Stimulated activated memory B cell treated with anti-CD40 and anti-IgM and Interleukin-4, amounts not matched to agents 10 μg/mL and 1 μg/mL and 100 μg/mL, for 72 hours (primary cell): ENCODE results near the gene SMIM33.
A peak's percentile ranks its signal among the peaks of the same experiment; 100 is the strongest.
"Not testable (repeated sequence)": the region's sequence is repeated elsewhere in the genome, so short reads cannot be mapped to it uniquely, and the experiment has no call there.

Source experiments
- ATAC-seq: fragments of 150-1000 bp; cut with Tn5 transposase; 2 replicates; pipeline ENCODE4 v1.10.0; 2021
- H3K27ac Mint-ChIP-seq: one replicate; pipeline ENCODE4 v1.8.0; 2022; ENCODE audit warnings: mild to moderate bottlenecking, mixed read lengths
- H3K27me3 Mint-ChIP-seq: one replicate; pipeline ENCODE4 v1.8.0; 2022; ENCODE audit warnings: mixed read lengths
- H3K36me3 Mint-ChIP-seq: one replicate; pipeline ENCODE4 v1.8.0; 2022; ENCODE audit warnings: mixed read lengths
- H3K4me1 Mint-ChIP-seq: one replicate; pipeline ENCODE4 v1.8.0; 2022; ENCODE audit warnings: mixed read lengths
- H3K4me3 Mint-ChIP-seq: one replicate; pipeline ENCODE4 v1.8.0; 2022; ENCODE audit warnings: mild to moderate bottlenecking, moderate library complexity, mixed read lengths
- H3K9me3 Mint-ChIP-seq: one replicate; pipeline ENCODE4 v1.8.0; 2022; ENCODE audit warnings: mixed read lengths

Gene SMIM33

DNA sequence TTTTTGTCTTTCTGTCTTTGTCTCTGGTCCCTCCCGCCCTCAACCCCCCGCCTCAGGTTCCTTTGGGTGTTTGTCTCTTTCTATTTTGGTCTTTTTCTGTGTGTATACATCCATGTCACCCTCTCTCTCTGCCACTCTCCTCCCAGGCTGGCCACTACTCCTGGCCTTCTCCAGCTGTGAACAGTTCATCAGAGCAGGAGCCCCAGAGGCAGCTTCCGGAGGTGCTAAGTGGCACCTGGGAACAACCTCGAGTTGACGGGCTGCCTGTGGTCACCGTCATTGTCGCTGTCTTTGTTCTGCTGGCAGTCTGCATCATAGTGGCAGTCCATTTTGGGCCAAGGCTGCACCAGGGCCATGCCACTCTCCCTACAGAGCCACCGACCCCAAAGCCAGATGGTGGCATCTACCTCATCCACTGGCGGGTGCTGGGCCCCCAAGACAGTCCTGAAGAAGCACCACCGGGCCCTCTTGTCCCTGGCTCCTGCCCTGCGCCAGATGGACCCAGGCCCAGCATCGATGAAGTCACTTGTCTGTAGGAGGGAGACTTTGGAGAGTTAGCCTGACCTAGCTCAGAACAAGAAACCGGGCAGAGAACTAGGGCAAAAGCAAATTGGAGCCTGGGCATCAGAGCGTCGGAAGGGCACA lies 1.7 kb downstream of the SMIM33 start:
- Mint-ChIP-seq H3K4me3 (no peak overlapping the region), H3K4me1 (peaks cover 18% of the 10 kb centered on the region), H3K36me3 (no peaks in the 10 kb centered on the region), H3K27ac (no peak overlapping the region), H3K27me3 (peaks cover 55% of the 10 kb centered on the region), H3K9me3 (no peaks in the 10 kb centered on the region)
- no peak for ATAC-seq

DNA sequence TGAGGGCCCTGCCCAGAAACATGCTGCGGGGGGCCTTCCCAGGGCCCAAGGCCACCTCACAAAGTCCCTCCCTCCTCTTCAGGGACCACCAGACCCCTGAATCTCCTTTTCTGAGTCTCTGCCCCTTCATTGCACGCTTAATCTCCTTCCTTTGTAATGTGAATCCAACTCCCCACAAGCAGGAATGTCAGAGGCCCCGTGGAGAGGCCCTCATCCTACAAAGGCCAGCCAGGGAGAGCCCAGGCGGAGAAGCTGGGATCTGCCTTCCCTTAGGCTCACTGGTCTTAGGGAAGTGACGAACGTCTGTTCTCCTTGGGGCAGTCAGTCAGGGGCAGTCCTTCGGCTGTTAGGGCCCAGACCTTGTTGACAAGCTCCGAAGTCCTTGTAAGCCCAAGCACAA lies 2.3 kb downstream of the SMIM33 start:
- H3K4me1 Mint-ChIP-seq: peaks cover 18% of the 10 kb centered on the region
- peaks cover 50% of the 10 kb centered on the region for H3K27me3 Mint-ChIP-seq
- ATAC-seq: no peak
- H3K4me3 Mint-ChIP-seq: no peak overlapping the region
- no peaks in the 10 kb centered on the region for H3K9me3 Mint-ChIP-seq
- H3K36me3 Mint-ChIP-seq: no peaks in the 10 kb centered on the region
- H3K27ac Mint-ChIP-seq: no peak overlapping the region

DNA sequence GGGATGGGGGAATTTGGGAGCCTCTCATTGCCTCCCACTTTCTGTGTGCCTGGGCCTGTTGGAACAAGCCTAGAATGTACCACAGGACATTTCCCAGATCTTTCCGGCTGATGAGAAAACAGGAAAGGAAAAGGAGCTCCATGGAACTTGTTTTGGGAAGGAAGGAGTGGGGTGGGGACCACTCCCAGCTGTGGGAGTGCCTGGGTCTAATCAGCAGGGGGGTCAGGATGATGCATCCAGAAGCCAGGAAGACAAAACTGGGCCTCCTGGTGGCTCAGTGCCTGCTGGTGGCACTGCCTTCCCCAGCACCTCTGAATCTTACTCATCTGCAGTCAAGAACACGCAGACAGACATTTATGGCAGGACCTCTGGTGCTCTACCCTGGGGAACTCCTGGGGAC lies 2.8 kb downstream of the SMIM33 start:
- H3K27ac Mint-ChIP-seq: no peak overlapping the region
- peaks cover 46% of the 10 kb centered on the region for H3K27me3 Mint-ChIP-seq
- H3K4me3 Mint-ChIP-seq: no peak overlapping the region
- no peaks in the 10 kb centered on the region for H3K36me3 Mint-ChIP-seq
- H3K9me3 Mint-ChIP-seq: no peaks in the 10 kb centered on the region
- peaks cover 18% of the 10 kb centered on the region for H3K4me1 Mint-ChIP-seq
- no peak for ATAC-seq

DNA sequence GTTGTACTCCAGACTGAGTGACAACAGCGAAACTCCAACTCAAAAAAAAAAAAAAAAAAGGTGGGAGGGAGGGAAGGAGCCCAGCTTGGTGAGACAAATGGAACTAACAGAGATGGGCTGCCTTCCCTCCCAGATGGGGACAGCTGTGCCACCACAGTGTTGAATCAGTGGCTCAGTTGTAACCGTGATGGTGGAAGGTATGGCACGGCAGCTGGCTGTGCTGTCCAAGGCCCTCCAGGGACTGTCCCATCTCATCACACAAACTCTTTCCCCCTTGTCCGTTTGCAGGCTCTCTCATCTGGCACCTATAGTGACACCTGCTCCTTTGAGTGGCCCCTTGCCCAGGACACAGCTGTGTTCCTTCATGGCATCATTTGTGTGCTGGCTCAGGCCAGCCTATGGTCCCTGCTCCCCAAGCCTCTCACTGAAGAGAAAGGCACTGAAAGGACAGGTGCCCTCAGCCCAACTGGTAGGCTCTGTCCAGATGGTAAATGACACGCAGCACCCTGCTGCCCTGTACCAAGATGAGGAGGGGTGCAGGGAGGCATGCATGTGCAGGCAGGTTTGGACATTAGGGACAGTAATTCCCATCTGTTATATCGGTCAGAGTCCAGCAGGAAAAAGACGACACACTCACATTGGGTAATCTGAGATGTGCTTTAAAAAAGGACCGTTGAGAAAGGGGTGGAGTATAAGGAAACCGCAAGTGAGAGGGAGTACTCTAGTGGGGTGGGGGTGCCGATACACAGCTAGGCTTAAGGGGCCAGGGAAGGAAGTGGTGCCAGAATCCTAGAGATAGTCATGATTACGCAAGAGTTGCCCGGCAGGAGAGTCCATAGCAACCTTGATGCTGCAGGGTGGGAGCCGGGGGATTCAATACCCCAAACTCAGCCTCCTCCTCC lies 4.3 kb downstream of the SMIM33 start:
- Mint-ChIP-seq H3K9me3 (no peaks in the 10 kb centered on the region), H3K36me3 (no peaks in the 10 kb centered on the region), H3K4me1 (peaks cover 18% of the 10 kb centered on the region), H3K4me3 (no peak overlapping the region), H3K27me3 (peaks cover 35% of the 10 kb centered on the region), H3K27ac (no peak overlapping the region)
- ATAC-seq: no peak

DNA sequence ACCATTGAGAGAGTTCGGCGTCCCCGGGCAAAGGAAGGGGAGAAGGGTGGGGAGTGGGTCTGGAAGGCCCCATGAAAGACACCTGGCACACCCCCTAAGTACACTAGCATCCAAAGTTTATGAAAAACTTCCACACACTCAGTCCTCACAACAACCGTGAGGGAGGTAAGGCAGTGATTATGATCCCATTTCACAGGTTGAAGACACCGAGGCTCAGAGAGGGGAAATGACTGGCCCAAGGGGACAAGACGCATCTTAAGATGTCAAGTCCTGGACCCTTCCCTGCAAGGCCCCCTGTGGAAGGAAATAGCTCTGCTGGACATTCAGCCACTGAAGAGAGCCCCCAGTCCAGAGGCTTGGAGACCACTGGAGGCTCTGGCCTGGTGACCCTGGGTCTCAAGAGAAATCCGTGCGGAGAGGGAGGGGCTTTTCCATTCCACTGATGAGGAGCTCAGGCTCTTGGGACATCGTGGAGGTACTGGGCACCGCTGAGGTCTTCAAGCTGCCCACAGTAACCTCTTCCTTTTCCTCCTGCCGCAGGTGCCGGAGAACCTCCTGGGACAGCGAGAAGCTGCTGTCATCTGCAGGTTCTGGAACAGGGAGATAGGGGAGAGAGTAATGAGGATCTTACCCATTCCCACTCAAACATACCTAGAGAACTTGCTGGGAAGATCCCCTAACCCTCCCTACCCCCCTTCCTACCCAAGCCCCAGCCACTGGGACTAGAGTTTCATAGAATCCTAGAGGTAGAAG lies 5.2 kb downstream of the SMIM33 start:
- H3K27ac Mint-ChIP-seq: no peak overlapping the region
- H3K9me3 Mint-ChIP-seq: no peaks in the 10 kb centered on the region
- H3K27me3 Mint-ChIP-seq: peaks cover 26% of the 10 kb centered on the region
- ATAC-seq: no peak
- no peaks in the 10 kb centered on the region for H3K36me3 Mint-ChIP-seq
- H3K4me3 Mint-ChIP-seq: no peak overlapping the region
- H3K4me1 Mint-ChIP-seq: peaks cover 10% of the 10 kb centered on the region

DNA sequence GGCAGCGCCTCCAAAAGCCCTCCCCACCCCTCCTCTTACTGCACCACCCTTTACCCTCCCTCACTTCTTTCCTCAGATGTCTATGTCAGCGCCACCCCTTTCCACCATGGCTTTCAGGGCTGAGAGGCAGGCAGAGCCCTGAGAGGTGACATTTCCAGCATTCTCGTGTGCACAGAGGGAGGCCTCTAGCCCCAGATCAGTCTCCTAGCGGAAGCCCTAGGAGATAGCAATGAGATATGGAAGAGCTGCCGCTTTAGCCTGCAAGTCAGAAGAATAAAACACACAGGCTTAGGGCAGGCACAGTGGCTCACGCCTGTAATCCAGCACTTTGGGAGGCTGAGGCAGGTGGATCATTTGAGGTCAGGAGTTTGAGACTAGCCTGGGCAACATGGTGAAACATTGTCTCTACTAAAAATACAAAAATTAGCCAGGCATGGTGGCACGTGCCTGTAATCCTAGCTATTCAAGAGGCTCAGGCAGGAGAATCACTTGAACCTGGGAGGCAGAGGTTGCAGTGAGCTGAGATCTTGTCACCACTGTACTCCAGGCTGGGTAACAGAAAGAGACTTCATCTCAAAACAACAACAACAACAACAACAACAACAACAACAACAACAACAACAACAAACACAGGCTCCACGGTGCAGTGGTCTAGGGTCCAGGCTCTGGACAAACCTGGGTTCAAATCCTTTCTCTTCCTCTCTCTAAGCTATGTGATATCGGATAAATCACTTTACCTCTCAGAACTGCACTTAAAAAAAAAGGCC lies 8.0 kb downstream of the SMIM33 start:
- H3K27ac Mint-ChIP-seq, H3K36me3 Mint-ChIP-seq, ATAC-seq, H3K27me3 Mint-ChIP-seq, H3K9me3 Mint-ChIP-seq, H3K4me3 Mint-ChIP-seq: not testable (repeated sequence)
- peaks cover 22% of the 10 kb centered on the region for H3K4me1 Mint-ChIP-seq

DNA sequence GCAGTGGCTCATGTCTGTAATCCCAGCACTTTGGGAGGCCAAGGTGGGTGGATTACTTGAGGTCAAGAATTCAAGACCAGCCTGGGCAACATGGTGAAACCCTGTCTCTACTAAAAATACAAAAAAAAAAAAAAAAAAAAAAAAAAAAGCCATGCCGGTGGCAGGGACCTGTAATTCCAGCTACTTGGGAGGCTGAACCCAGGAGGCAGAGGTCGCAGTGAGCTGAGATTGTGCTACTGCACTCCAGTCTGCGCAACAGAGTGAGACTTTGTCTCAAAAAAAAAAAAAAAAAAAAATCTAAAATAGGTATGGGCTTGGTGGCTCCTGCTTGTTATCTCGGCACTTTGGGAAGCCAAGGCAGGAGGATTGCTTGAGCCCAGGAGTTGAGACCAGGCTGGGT lies 8.9 kb downstream of the SMIM33 start:
- not testable (repeated sequence) for H3K27me3 Mint-ChIP-seq, H3K27ac Mint-ChIP-seq, H3K36me3 Mint-ChIP-seq, H3K4me3 Mint-ChIP-seq, ATAC-seq, H3K9me3 Mint-ChIP-seq
- H3K4me1 Mint-ChIP-seq: peaks cover 22% of the 10 kb centered on the region

DNA sequence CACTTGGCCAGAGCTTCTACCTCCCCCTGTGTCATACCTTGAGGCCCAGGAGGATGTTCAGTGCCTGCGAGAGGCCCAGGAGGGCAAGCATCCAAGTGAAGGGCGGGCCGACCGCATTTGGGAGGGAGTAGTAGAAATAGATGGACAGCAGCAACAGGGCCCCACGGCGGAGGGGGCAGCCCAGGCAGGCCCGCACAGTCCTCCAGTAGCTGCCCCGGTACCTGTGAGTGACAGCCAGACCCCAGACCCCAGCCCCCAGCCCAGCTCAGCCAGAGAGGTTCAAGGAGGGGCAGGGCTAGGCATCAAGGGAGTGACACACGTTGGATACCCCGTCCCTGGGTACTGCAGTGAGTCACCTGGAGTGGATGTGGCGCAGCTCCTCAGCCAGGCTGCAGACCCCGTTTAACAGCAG lies 10.3 kb downstream of the SMIM33 start:
- H3K9me3 Mint-ChIP-seq: no peaks in the 10 kb centered on the region
- H3K4me1 Mint-ChIP-seq: peaks cover 16% of the 10 kb centered on the region
- no peak for ATAC-seq
- no peak overlapping the region for H3K4me3 Mint-ChIP-seq
- no peak overlapping the region for H3K27ac Mint-ChIP-seq
- no peaks in the 10 kb centered on the region for H3K36me3 Mint-ChIP-seq
- no peaks in the 10 kb centered on the region for H3K27me3 Mint-ChIP-seq

DNA sequence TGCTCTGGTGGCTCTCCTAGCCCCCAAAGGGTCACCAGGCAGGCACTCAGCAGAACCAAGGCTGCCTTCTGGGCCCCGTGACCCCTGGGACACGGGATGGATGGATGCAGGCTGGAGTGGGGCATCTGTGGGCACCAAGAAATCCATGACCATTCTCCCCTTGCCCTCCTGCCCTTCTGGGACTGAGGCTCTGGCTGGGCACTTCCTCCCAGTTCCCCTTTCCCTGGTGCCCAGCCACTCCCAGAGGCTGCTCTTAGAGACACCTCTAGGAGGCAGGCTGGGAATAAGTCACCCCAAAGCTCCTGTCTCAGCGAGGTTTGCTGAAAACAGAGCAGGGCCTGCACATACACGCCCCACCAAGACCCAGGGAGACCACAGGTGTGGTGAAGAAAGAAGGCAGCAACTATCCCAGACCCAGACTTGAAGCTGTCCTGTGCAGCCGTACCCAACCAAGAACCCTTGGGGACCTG lies 10.8 kb downstream of the SMIM33 start:
- Mint-ChIP-seq H3K27me3 (no peaks in the 10 kb centered on the region), H3K36me3 (no peaks in the 10 kb centered on the region), H3K27ac (peak overlapping the region; percentile 16), H3K4me3 (no peak overlapping the region), H3K4me1 (peaks cover 16% of the 10 kb centered on the region), H3K9me3 (no peaks in the 10 kb centered on the region)
- ATAC-seq: peak; percentile 6

DNA sequence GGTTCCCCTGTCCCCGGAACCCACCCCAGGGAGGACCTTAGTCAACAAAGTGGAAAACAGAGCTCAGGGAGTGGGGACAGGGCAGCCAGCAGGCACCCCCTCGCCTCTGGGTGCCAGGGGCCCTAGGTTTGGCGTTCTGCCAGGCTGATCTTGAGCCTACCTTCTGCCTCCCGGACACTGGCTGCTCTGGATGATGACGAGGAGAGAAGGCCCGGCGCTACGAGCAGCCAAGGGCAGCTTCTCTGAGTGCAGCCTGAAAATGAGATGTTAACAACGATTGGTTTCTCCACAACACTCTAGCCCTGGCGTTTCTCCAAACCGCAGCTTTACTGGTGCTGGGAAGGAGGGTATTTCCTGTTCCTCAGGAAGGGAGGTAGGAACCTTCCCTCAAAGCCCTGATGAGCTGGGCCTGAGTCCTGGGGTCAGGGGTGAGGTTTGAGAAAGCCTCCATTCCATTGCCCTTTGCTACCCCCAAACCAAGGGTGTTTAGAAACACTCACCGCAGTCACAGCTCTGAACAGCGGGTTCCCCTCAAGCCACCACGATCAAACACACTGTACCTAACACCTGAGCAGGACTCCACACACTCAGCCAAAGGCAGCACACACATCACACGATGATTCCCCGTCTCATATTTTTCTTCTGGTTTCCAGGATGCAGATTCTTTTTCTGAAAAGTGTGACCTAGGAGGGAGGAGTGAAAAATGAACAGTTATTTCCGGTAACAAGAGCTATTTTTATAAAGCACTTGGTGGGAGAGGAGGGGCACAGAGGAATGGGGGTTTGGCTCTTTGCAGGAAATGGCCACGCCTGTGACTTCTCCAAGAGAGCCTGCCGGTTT lies 11.5 kb downstream of the SMIM33 start, which contains the start of gene STING1:
Gene STING1, minus strand, starts transcription at position 709 of the 840 bp plus-strand sequence. CDS start 1,054 bp downstream, outside the sequence.
- Mint-ChIP-seq H3K27me3 (no peaks in the 10 kb centered on the region), H3K4me3 (no peak within 1 kb of the TSS), H3K36me3 (no peaks in the 10 kb centered on the region), H3K27ac (peak within 1 kb of the TSS; percentile 16), H3K4me1 (peaks cover 16% of the 10 kb centered on the region), H3K9me3 (no peaks in the 10 kb centered on the region)
- peak; percentile 25 for ATAC-seq

DNA sequence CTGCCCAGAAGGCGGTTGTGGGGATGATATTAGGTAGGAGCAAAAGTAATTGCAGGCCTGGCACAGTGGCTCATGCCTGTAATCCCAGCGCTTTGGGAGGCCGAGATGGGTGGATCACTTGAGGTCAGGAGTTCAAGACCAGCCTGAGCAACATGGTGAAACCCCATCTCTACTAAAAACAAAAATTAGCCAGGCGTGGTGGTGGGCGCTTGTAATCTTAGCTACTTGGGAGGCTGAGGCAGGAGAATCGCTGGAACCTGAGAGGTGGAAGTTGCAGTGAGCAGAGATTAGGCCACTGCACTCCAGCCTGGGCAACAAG lies 12.0 kb downstream of the SMIM33 start:
- H3K4me1 Mint-ChIP-seq: peaks cover 16% of the 10 kb centered on the region
- not testable (repeated sequence) for H3K36me3 Mint-ChIP-seq, H3K4me3 Mint-ChIP-seq, ATAC-seq, H3K27me3 Mint-ChIP-seq, H3K9me3 Mint-ChIP-seq
- H3K27ac Mint-ChIP-seq: peak overlapping the region; percentile 16

DNA sequence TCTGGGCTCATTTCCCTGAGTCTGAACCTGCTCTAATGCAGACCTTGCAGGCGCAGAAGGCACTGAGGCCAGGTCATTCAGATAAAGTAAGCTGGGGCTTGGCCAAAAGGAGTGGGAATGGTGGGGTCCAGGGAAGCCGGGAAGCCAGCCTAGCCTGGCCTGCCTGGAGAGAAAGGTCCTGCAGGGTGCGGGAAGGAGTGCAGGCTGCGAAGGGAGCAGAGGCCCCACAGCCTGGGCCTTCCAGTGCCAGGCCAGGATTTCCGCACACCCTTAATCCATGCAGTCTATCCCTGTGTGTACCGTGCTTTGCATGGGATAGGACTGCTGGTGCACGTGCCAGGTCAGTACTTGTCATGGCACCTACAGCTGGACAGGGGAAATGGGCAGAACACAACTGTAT lies 15.4 kb downstream of the SMIM33 start:
- no peaks in the 10 kb centered on the region for H3K36me3 Mint-ChIP-seq
- H3K27me3 Mint-ChIP-seq: peaks cover 14% of the 10 kb centered on the region
- H3K4me3 Mint-ChIP-seq: no peak overlapping the region
- H3K9me3 Mint-ChIP-seq: no peaks in the 10 kb centered on the region
- peak; percentile 26 for ATAC-seq
- H3K27ac Mint-ChIP-seq: no peak overlapping the region
- peaks cover 16% of the 10 kb centered on the region for H3K4me1 Mint-ChIP-seq

DNA sequence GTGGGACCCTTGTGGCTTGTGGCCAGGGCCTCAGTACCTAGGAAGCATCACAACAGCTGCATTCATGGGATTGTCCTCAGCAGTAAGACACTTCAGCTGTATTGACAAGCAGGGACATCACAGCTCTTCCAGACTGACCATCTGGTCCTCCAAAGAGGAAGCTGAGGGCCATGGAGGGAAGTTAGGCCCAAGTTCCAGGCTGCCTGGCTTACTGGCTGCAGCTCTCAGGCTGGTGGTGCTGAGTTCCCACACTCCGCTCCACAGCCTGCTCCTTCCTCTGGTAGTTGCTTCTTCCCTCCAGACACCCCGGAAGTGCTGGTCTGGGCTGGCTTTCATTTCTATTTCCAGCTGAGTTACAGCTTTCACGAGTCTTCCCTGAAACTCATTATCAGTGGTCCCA lies 17.5 kb downstream of the SMIM33 start:
- Mint-ChIP-seq H3K36me3 (no peaks in the 10 kb centered on the region), H3K27ac (no peak overlapping the region)

DNA sequence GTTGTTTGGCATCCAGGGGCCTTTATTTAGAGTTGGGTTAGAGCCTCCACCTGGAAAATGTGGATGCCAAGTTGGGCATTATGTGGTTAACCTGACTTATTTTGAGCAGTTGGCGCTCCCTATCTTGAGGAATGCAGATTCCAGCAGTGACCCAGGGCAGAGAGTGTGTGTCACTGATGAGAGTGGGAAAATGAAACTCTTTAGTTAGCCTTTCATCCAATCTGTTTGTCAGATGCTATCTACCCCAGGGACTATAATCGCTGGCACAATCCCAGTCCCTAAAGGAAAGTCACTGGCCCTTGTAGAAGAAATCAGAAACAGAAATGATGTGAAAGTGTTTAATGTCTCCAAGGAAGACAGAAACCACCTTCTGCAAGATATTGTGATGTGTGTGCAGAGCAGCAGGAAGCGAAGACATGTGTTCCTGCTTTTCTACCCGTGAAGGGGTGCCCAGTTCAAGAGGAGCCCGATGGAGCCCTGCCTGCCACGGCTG lies 21.9 kb downstream of the SMIM33 start:
- peaks cover 18% of the 10 kb centered on the region for H3K27me3 Mint-ChIP-seq
- no peaks in the 10 kb centered on the region for H3K9me3 Mint-ChIP-seq
- no peaks in the 10 kb centered on the region for H3K4me1 Mint-ChIP-seq
- H3K27ac Mint-ChIP-seq: no peak overlapping the region
- H3K4me3 Mint-ChIP-seq: no peak overlapping the region
- ATAC-seq: no peak
- H3K36me3 Mint-ChIP-seq: no peaks in the 10 kb centered on the region

More for the DNA sequence above, 17.5 kb downstream of the SMIM33 start:
- no peaks in the 10 kb centered on the region for H3K9me3 Mint-ChIP-seq
- H3K27me3 Mint-ChIP-seq: peaks cover 18% of the 10 kb centered on the region
- H3K4me3 Mint-ChIP-seq: no peak overlapping the region
- H3K4me1 Mint-ChIP-seq: no peaks in the 10 kb centered on the region
- ATAC-seq: no peak
